NCI-H69 (cell line): ENCODE results near the gene TMEM208.
A peak's percentile ranks its signal among the peaks of the same experiment; 100 is the strongest.

ENCODE experiments used
- DNase-seq: peaks from one replicate; lab custom pipeline; 2025; lab: John Stamatoyannopoulos, UW

TMEM208 gene

GRCh38 chr16:67191995-67192681, 34.8 kb upstream of the TMEM208 start, which contains the start of gene E2F4:
TSS of gene E2F4 (plus strand) at chr16:67192155. CDS start at chr16:67192228, 73 bp downstream.
- peak; percentile 89 for DNase-seq

GRCh38 chr16:67192781-67193361, 34.1 kb upstream of the TMEM208 start:
- no peak for DNase-seq

- no peak for DNase-seq
Measured at GRCh38 chr16:67193536-67193935, 33.4 kb upstream of the TMEM208 start.

- DNase-seq: no peak
Measured at GRCh38 chr16:67194260-67194659, 32.7 kb upstream of the TMEM208 start.

GRCh38 chr16:67195676-67196075, 31.3 kb upstream of the TMEM208 start:
- no peak for DNase-seq

GRCh38 chr16:67196881-67197280, 30.0 kb upstream of the TMEM208 start:
- no peak for DNase-seq

GRCh38 chr16:67197704-67198103, 29.2 kb upstream of the TMEM208 start:
- no peak for DNase-seq

GRCh38 chr16:67198238-67198734, 28.6 kb upstream of the TMEM208 start:
- peak; percentile 39 for DNase-seq

- peak; percentile 72 for DNase-seq
Measured at GRCh38 chr16:67199011-67199807, 27.7 kb upstream of the TMEM208 start, which contains the start of gene ELMO3. TSS of gene ELMO3 (plus strand) at chr16:67199131. CDS start at chr16:67199327, 196 bp downstream.

GRCh38 chr16:67199808-67200198, 27.1 kb upstream of the TMEM208 start:
- no peak for DNase-seq

GRCh38 chr16:67200491-67200890, 26.4 kb upstream of the TMEM208 start:
- no peak for DNase-seq

GRCh38 chr16:67201411-67202345, 25.3 kb upstream of the TMEM208 start:
- DNase-seq: no peak

GRCh38 chr16:67202426-67202825, 24.5 kb upstream of the TMEM208 start:
- DNase-seq: no peak

GRCh38 chr16:67202956-67203493, 23.9 kb upstream of the TMEM208 start:
- DNase-seq: no peak

GRCh38 chr16:67204076-67204475, 22.9 kb upstream of the TMEM208 start:
- DNase-seq: no peak

- DNase-seq: no peak
Measured at GRCh38 chr16:67206129-67206837, 20.6 kb upstream of the TMEM208 start.

- no peak for DNase-seq
Measured at GRCh38 chr16:67206838-67207248, 20.1 kb upstream of the TMEM208 start.

GRCh38 chr16:67207249-67208091, 19.5 kb upstream of the TMEM208 start:
- no peak for DNase-seq

- DNase-seq: no peak
Measured at GRCh38 chr16:67208154-67208896, 18.6 kb upstream of the TMEM208 start.
